ENCODE data around the gene NFIL3. TPM values are rescaled to one million over a fixed set of nuclear protein-coding genes. Genes with fewer than 3 reads are reported as not detected.

Gene NFIL3
- total and polyA plus RNA-seq, 2 of the 8 experiments (the other 6 are each of a cell fraction or from before 2014, with no cell fraction given), result 3.4 to 13.5 TPM

GRCh38 chr9:91412941-91413340, 10.7 kb downstream of the NFIL3 start:
- H3K14ac ChIP-seq (ENCODE audit: insufficient read length), result no peak overlapping the region
- no peak overlapping the region for H2BK120ac ChIP-seq (replicated peaks; ENCODE audit: low read depth, low read length)
- peaks cover 0 to 16% (median 3%) of the 10 kb centered on the region in 4 experiments; a peak in 7 of 8 replicates for H3K36me3 ChIP-seq (ENCODE audit: control insufficient read depth in 2 of 4, insufficient read depth in 4 of 4, low read length in 3 of 4)
- no peak overlapping the region for H2AFZ ChIP-seq (ENCODE audit: low read length)
- H3K23me2 ChIP-seq (ENCODE audit: low read depth, low read length), result no peaks in the 10 kb centered on the region
- ChIA-PET CTCF (ENCODE audit: partially characterized antibody) (interaction anchor here (0.6 to 0.7 kb wide), 2 partner anchors 158 to 380 kb away, joined by 4 read pairs; no protein-coding TSS in a partner anchor), POLR2A (ENCODE audit: partially characterized antibody) (no interaction called here)
- TF ChIP-seq CBX5 (IDR thresholded peaks at IDR 0.05; ENCODE audit: low read depth, low read length) (no peak), HDAC2 (IDR thresholded peaks at IDR 0.05; ENCODE audit: borderline replicate concordance in 1 of 2, low read depth in 2 of 2, low read length in 2 of 2) (no peak), TBP (IDR thresholded peaks at IDR 0.05; ENCODE audit: low read depth, low read length) (no peak)
- no peak overlapping the region for H3K4me2 ChIP-seq (ENCODE audit: insufficient read depth in 1 of 2, low read depth in 2 of 2, low read length in 2 of 2)
- no peak overlapping the region for H2BK12ac ChIP-seq (ENCODE audit: low read depth, low read length)
- DNase-seq (ENCODE audit: low read depth in 1 of 2, low spot score in 2 of 2) (no peak), FAIRE-seq (no peak)
- no peak overlapping the region for H3K9ac ChIP-seq (replicated peaks in 1 of 4; ENCODE audit: extremely low read depth in 1 of 4, low read depth in 3 of 4, low read length in 3 of 4)
- no peak overlapping the region for H3K18ac ChIP-seq (ENCODE audit: extremely low read depth, low read length)
- H2AK5ac ChIP-seq (ENCODE audit: low read depth, low read length), result no peak overlapping the region
- H3K9me3 ChIP-seq (ENCODE audit: insufficient read depth in 2 of 2, low read depth in 1 of 2, low read length in 1 of 2), result no peaks in the 10 kb centered on the region
- H3K4me1 ChIP-seq (replicated peaks in 1 of 4; ENCODE audit: control insufficient read depth in 3 of 4, insufficient read depth in 4 of 4, low read length in 3 of 4), result no peaks in the 10 kb centered on the region
- no peak overlapping the region for H3K23ac ChIP-seq (ENCODE audit: insufficient read length)
- no peaks in the 10 kb centered on the region; the same call in 1 of the 2 replicates for H3K79me1 ChIP-seq (ENCODE audit: low read depth, low read length)
- H4K91ac ChIP-seq (replicated peaks; ENCODE audit: insufficient read length, low read length), result no peak overlapping the region
- peaks cover 0 to 36% of the 10 kb centered on the region in 2 experiments; a peak in 2 of 4 replicates for H3K79me2 ChIP-seq (ENCODE audit: control insufficient read depth in 1 of 2, insufficient read depth in 2 of 2, low read length in 2 of 2)
- WGBS, 2 experiments (ENCODE audit: extremely low coverage in 1 of 2, insufficient coverage in 1 of 2, insufficient read length in 1 of 2, insufficient replicate concordance in 2 of 2, low coverage in 1 of 2, low lambda C conversion rate in 2 of 2, missing lambda C conversion rate in 1 of 2), result 95% methylated on average over 2 of the region's 2 CpGs; no CpG with 5 or more reads in 1 of the 2 experiments
- no peak overlapping the region for H3K27ac ChIP-seq (ENCODE audit: low read depth, low read length)
- no peak overlapping the region for H3K56ac ChIP-seq (replicated peaks; ENCODE audit: insufficient read length, low read depth, low read length)
- H3K27me3 ChIP-seq (replicated peaks in 1 of 4; ENCODE audit: control insufficient read depth in 3 of 4, extremely low read depth in 1 of 4, insufficient read depth in 3 of 4, low read length in 3 of 4), result no peaks in the 10 kb centered on the region
- H3K4me3 ChIP-seq (ENCODE audit: extremely low read depth in 1 of 4, insufficient read depth in 2 of 4, low read depth in 3 of 4, low read length in 4 of 4), result no peak overlapping the region
- no peak overlapping the region for H2BK20ac ChIP-seq (ENCODE audit: low read length)
- no peak overlapping the region for H3K4ac ChIP-seq (replicated peaks; ENCODE audit: insufficient read length, low read depth, low read length)
- no peak overlapping the region for H2BK5ac ChIP-seq (ENCODE audit: low read depth, low read length)
- peaks cover 3 to 5% of the 10 kb centered on the region in 2 experiments for H4K20me1 ChIP-seq (replicated peaks in 1 of 2; ENCODE audit: control insufficient read depth in 1 of 2, insufficient read depth in 2 of 2, low read length in 2 of 2)
- H4K5ac ChIP-seq (ENCODE audit: insufficient read length, low read depth, low read length), result no peak overlapping the region
- no peak overlapping the region for H2BK15ac ChIP-seq (ENCODE audit: low read length)
- no peak overlapping the region for H4K8ac ChIP-seq (ENCODE audit: extremely low read depth, insufficient read depth, low read length)

All from H1 (cell line).